B cell (primary cell): ENCODE data around the gene WDR83.

Experiments
- EZH2 ChIP-seq: IDR thresholded peaks from 2 replicates; pipeline ENCODE4 v1.6.1; 2012; ENCODE audit warnings: borderline replicate concordance, low read depth, mild to moderate bottlenecking, moderate library complexity, low read length; ENCODE audit not compliant: insufficient read depth, poor library complexity, severe bottlenecking
- TF ChIP-seq, protein P1 (sequence below): fragments of 200-600 bp; IDR thresholded peaks from one replicate; pipeline ENCODE4 v1.8.0; 2022; ENCODE audit warnings: antibody characterized with exemption, mild to moderate bottlenecking

DNA sequence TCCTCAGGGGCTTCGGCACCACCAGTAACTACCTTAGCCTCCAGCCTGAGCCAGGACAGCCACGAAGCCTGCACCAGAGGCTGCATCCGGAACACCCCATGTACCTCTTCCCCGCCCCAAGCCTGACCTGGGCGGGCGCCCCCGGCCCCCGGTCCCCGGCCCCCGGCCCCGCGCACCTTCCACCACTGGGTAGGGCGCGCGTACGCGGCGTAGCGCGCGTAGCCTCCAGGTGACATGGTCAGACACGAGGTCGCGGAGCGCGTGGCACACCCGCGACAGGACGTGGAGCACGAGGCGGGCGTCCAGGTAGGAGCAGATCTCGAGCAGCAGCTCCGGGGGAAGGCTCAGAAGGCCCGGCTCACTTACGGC is 29.4 kb downstream of the WDR83 start:
- TF ChIP-seq, protein P1, sequence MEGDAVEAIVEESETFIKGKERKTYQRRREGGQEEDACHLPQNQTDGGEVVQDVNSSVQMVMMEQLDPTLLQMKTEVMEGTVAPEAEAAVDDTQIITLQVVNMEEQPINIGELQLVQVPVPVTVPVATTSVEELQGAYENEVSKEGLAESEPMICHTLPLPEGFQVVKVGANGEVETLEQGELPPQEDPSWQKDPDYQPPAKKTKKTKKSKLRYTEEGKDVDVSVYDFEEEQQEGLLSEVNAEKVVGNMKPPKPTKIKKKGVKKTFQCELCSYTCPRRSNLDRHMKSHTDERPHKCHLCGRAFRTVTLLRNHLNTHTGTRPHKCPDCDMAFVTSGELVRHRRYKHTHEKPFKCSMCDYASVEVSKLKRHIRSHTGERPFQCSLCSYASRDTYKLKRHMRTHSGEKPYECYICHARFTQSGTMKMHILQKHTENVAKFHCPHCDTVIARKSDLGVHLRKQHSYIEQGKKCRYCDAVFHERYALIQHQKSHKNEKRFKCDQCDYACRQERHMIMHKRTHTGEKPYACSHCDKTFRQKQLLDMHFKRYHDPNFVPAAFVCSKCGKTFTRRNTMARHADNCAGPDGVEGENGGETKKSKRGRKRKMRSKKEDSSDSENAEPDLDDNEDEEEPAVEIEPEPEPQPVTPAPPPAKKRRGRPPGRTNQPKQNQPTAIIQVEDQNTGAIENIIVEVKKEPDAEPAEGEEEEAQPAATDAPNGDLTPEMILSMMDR = no peak
- no peak for TF ChIP-seq EZH2
